Measurements from ENCODE around the gene SLIT3. TPM values are rescaled to one million over a fixed set of nuclear protein-coding genes. Genes with fewer than 3 reads are reported as not detected.

SLIT3 gene
- total and polyA plus RNA-seq, 8 donors = 1.2 to 24.5 (median 8.6) TPM

DNA sequence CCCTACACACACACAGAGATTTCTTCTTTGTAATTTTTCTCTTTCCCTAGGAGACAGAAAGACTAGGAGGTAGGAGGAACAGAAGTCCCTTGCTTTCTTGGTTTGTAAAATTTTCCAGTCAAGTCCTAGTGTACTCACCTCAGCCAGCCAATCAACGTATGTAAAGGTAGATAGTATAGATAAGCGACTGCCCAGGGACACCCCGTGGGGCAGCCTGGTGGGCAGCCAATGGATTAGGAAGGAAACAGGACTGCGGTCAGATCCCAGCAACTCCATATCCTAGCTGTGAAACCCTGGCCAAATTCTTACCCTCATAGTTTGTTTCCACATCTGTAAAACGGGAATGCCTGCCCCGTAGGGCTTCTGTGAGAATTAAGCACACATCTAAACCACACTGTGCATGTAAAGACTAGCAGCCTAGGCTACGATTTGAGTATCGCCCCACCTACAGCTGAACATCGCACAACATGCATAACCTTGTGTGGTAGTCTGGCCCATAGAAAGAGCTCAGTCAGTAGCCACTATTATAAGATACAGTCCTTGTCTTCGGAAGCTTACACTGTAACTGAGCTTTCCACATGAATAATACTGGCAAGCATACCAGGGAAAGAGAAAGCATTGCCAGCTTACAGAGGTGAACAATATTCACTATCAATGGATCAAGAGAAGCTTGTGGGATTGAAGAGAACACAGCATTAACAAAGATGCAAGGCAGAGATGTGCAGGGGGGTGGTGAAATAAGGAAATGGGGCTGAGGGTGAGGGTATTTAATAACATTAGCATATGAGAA lies 368.3 kb downstream of the SLIT3 start:
- DNase-seq = no peak
- Histone ChIP-seq H3K27me3 (no peaks in the 10 kb centered on the region), H3K9me3 (no peaks in the 10 kb centered on the region), H3K27ac (no peak overlapping the region), H3K36me3 (no peaks in the 10 kb centered on the region), H3K4me1 (no peaks in the 10 kb centered on the region), H3K4me3 (no peak overlapping the region)
- TF ChIP-seq POLR2A (IDR thresholded peaks at IDR 0.05) = no peak
- intact Hi-C loops (cut with DNase I; ENCODE audit: low total_unique reads) = no loop called here
- 73 to 82% (median 75%) methylated on average over 10 of the region's 10 CpGs for WGBS, 5 donors

DNA sequence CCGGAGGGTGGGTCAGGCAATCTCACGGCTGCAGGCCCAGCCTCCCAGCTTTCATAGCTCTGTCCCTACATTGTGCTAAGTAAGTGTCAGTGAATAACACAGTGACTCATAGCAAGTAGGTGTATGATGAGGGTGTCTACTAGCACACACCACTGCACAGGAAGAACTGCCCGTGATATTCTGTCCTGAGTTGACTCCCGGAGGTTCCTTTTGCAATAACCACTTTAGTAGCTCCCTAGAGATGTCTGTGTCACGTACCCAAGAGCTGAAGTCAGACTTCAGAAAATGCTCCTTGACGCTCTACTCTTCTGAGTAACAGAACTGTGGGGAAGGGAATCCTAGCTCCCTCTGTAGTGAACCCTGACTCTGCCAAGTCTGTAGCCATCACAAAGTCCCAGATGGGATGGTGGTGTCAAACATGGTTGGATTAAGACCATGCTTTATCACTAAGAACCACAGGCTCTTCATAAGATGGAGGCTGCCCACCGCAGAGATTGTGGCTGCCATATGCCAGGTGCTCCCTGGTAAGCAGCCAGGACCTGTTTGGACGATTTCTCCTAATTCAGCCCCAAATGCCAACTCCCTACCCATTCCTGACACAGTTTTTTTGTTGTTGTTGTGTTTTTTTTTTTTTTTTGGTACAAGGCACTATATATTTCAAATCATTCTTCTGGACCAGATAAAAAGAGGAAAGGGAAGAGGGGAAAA lies 369.1 kb downstream of the SLIT3 start:
- H3K9me3 ChIP-seq = no peaks in the 10 kb centered on the region
- no peak for DNase-seq
- intact Hi-C loops (cut with DNase I; ENCODE audit: low total_unique reads) = no loop called here
- no peaks in the 10 kb centered on the region for H3K36me3 ChIP-seq
- H3K4me3 ChIP-seq = no peak overlapping the region
- H3K27ac ChIP-seq = no peak overlapping the region
- H3K4me1 ChIP-seq = no peaks in the 10 kb centered on the region
- TF ChIP-seq, protein P1, sequence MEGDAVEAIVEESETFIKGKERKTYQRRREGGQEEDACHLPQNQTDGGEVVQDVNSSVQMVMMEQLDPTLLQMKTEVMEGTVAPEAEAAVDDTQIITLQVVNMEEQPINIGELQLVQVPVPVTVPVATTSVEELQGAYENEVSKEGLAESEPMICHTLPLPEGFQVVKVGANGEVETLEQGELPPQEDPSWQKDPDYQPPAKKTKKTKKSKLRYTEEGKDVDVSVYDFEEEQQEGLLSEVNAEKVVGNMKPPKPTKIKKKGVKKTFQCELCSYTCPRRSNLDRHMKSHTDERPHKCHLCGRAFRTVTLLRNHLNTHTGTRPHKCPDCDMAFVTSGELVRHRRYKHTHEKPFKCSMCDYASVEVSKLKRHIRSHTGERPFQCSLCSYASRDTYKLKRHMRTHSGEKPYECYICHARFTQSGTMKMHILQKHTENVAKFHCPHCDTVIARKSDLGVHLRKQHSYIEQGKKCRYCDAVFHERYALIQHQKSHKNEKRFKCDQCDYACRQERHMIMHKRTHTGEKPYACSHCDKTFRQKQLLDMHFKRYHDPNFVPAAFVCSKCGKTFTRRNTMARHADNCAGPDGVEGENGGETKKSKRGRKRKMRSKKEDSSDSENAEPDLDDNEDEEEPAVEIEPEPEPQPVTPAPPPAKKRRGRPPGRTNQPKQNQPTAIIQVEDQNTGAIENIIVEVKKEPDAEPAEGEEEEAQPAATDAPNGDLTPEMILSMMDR (IDR thresholded peaks at IDR 0.05) = no peak
- no peak for TF ChIP-seq POLR2AphosphoS5 (IDR thresholded peaks at IDR 0.05)
- TF ChIP-seq POLR2A (IDR thresholded peaks at IDR 0.05) = no peak
- no peak for TF ChIP-seq EP300 (IDR thresholded peaks at IDR 0.05)
- no peaks in the 10 kb centered on the region for H3K27me3 ChIP-seq
- 81 to 87% (median 84%) methylated on average over 8 of the region's 8 CpGs for WGBS, 5 donors

DNA sequence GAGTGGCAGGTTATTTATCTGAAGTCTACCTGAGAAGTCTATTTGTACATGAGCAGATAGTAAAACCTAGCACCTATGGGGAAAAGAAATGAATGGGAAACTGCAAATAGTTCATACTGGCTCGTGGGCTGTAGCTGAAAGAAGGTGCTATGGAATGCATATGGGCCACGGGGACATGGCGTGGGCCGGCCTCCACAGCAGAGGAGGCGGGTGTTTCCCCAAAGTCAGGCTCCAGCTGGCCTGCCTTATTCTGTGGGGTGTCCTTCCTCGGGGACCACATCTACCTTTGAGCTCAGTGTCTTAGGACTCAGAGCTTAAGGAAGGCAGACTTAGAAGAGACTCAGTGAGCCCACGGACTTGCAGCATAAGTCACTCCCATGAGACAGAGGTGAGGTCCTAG lies 371.3 kb downstream of the SLIT3 start:
- Histone ChIP-seq H3K4me1 (no peaks in the 10 kb centered on the region), H3K27me3 (no peaks in the 10 kb centered on the region), H3K36me3 (no peaks in the 10 kb centered on the region), H3K9me3 (no peaks in the 10 kb centered on the region), H3K4me3 (no peak overlapping the region), H3K27ac (no peak overlapping the region)
- TF ChIP-seq EP300 (IDR thresholded peaks at IDR 0.05) = no peak
- no peak for TF ChIP-seq POLR2AphosphoS5 (IDR thresholded peaks at IDR 0.05)
- TF ChIP-seq POLR2A (IDR thresholded peaks at IDR 0.05) = no peak
- TF ChIP-seq, protein P1 (IDR thresholded peaks at IDR 0.05) = no peak
- DNase-seq = no peak
- intact Hi-C loops (cut with DNase I; ENCODE audit: low total_unique reads) = no loop called here
- WGBS, 5 donors = 74 to 84% (median 80%) methylated on average over 7 of the region's 7 CpGs

DNA sequence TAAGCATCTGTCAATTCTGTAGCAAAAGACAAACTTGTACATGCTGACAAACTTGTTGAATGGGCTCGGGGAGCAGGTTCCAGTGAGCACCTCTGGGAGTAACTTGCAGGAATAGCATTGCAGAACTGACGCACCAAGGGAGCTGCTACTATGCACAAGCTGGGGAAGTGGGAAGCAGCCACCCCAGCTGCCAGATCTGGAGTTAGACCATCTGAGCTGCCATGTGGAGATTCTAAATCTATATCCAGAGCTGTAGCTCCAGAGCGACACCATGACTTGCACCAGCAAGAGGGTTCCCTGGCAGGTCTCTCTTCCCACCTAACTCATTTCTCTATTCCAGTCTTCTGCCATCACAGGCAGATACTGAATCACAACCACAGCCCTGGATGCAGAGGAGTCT lies 375.8 kb downstream of the SLIT3 start:
- H3K4me1 ChIP-seq = peaks cover 0 to 6% (median 0%) of the 10 kb centered on the region in 4 donors
- peaks cover 0 to 10% (median 0%) of the 10 kb centered on the region in 3 donors for H3K27me3 ChIP-seq
- 78 to 87% (median 82%) methylated on average over 3 of the region's 3 CpGs for WGBS, 5 donors
- H3K36me3 ChIP-seq = no peaks in the 10 kb centered on the region
- DNase-seq = no peak
- no peak overlapping the region for H3K27ac ChIP-seq
- no peak overlapping the region for H3K4me3 ChIP-seq
- H3K9me3 ChIP-seq = no peaks in the 10 kb centered on the region
- intact Hi-C loops (cut with DNase I; ENCODE audit: low total_unique reads) = no loop called here
- TF ChIP-seq POLR2AphosphoS5 (IDR thresholded peaks at IDR 0.05) (no peak), EP300 (IDR thresholded peaks at IDR 0.05) (no peak), POLR2A (IDR thresholded peaks at IDR 0.05) (no peak)
- TF ChIP-seq, protein P1 (IDR thresholded peaks at IDR 0.05) = no peak

Data from stomach (tissue), 9 donors.